A549 (cell line): Measurements from ENCODE around the gene DNAH7. TPM values are rescaled to one million over a fixed set of nuclear protein-coding genes. Genes with fewer than 3 reads are reported as not detected.

Experiments used
- CBX8 ChIP-seq: fragments of 200-600 bp; sonication (generic); IDR thresholded peaks from 2 replicates; pipeline ENCODE4 v1.6.1; 2016
- CEBPB ChIP-seq, 2 experiments: fragments of >200 bp in 1 of 2; sonication (Bioruptor Twin) in 1 of 2; formaldehyde crosslinking in 1 of 2; IDR thresholded peaks; 2 replicates each; pipeline ENCODE4 v1.6.1; 2012 to 2016
- CHD2 ChIP-seq: fragments of 150-350 bp; IDR thresholded peaks from 2 replicates; pipeline ENCODE4 v1.6.1; 2014; ENCODE audit warnings: low read length; ENCODE audit not compliant: partially characterized antibody
- E2F6 ChIP-seq: IDR thresholded peaks from 2 replicates; pipeline ENCODE4 v1.6.1; 2012; ENCODE audit warnings: low read depth, borderline replicate concordance
- EHF ChIP-seq: fragments of 250-450 bp; sonication (Bioruptor Pico); IDR thresholded peaks from 2 replicates; pipeline ENCODE4 v1.5.0; 2020; ENCODE audit warnings: mild to moderate bottlenecking
- EHMT2 ChIP-seq: fragments of 200-600 bp; sonication (generic); IDR thresholded peaks from 2 replicates; pipeline ENCODE4 v1.6.1; 2016; ENCODE audit warnings: antibody characterized with exemption, low read depth, mild to moderate bottlenecking, moderate library complexity
- EP300 ChIP-seq, 2 experiments: fragments of >200 bp; sonication (Bioruptor Twin); formaldehyde crosslinking; IDR thresholded peaks; 2 replicates in 1 of 2; 3 replicates in 1 of 2; pipeline ENCODE4 v1.6.1; 2016 to 2017
- FOSB ChIP-seq: fragments of 250-450 bp; sonication (Bioruptor Pico); IDR thresholded peaks from 2 replicates; pipeline ENCODE4 v1.5.0; 2020; ENCODE audit warnings: mild to moderate bottlenecking, moderate library complexity
- FOXS1 ChIP-seq: fragments of 250-450 bp; sonication (Bioruptor Pico); IDR thresholded peaks from 2 replicates; pipeline ENCODE4 v1.5.0; 2020; ENCODE audit warnings: mild to moderate bottlenecking, moderate library complexity
- GATA3 ChIP-seq: IDR thresholded peaks from 2 replicates; pipeline ENCODE4 v1.6.1; 2012; ENCODE audit warnings: borderline replicate concordance
- HDAC2 ChIP-seq: fragments of 200-600 bp; sonication (generic); IDR thresholded peaks from 2 replicates; pipeline ENCODE4 v1.6.1; 2016
- HEYL ChIP-seq: fragments of 250-450 bp; sonication (Bioruptor Pico); IDR thresholded peaks from 2 replicates; pipeline ENCODE4 v1.8.0; 2021; ENCODE audit warnings: mild to moderate bottlenecking, moderate library complexity
- HMGXB4 ChIP-seq: fragments of 250-450 bp; sonication (Bioruptor Pico); IDR thresholded peaks from 2 replicates; pipeline ENCODE4 v1.5.0; 2021; ENCODE audit warnings: mild to moderate bottlenecking, moderate library complexity, borderline replicate concordance
- JUNB ChIP-seq: fragments of >200 bp; sonication (Bioruptor Twin); formaldehyde crosslinking; IDR thresholded peaks from 2 replicates; pipeline ENCODE4 v1.6.1; 2016
- KDM5A ChIP-seq: fragments of 200-600 bp; sonication (generic); IDR thresholded peaks from 2 replicates; pipeline ENCODE4 v1.6.1; 2016; ENCODE audit warnings: antibody characterized with exemption, mild to moderate bottlenecking
- MAFK ChIP-seq: fragments of 450-650 bp; IDR thresholded peaks from 2 replicates; pipeline ENCODE4 v1.6.1; 2014; ENCODE audit not compliant: partially characterized antibody
- MAX ChIP-seq: IDR thresholded peaks from 2 replicates; pipeline ENCODE4 v1.6.1; 2012
- MYC ChIP-seq: IDR thresholded peaks from 2 replicates; pipeline ENCODE4 v1.6.1; 2012; ENCODE audit warnings: mild to moderate bottlenecking, inconsistent platforms, low read length, improper control_type of control experiment, borderline replicate concordance
- NPAS2 ChIP-seq: fragments of 250-450 bp; sonication (Bioruptor Pico); IDR thresholded peaks from 2 replicates; pipeline ENCODE4 v1.8.0; 2022; ENCODE audit warnings: mild to moderate bottlenecking, moderate library complexity, borderline replicate concordance
- PBX3 ChIP-seq: IDR thresholded peaks from 2 replicates; pipeline ENCODE4 v1.6.1; 2012
- PHF8 ChIP-seq: fragments of 200-600 bp; sonication (generic); IDR thresholded peaks from 2 replicates; pipeline ENCODE4 v1.6.1; 2016; ENCODE audit warnings: low read depth, mild to moderate bottlenecking, antibody characterized with exemption, moderate library complexity, borderline replicate concordance
- RAD21 ChIP-seq, 2 experiments: fragments of >200 bp in 1 of 2; sonication (Bioruptor Twin) in 1 of 2; formaldehyde crosslinking in 1 of 2; IDR thresholded peaks in 1 of 2; conservative IDR thresholded peaks in 1 of 2; 2 replicates in 1 of 2; 3 replicates in 1 of 2; pipeline ENCODE4 v1.6.1; 2012 to 2018; ENCODE audit warnings: inconsistent platforms in 1 of 2
- RFX5 ChIP-seq: fragments of 450-650 bp; IDR thresholded peaks from 2 replicates; pipeline ENCODE4 v1.7.1; 2014; ENCODE audit warnings: antibody characterized with exemption, mild to moderate bottlenecking, moderate library complexity
- TP53 ChIP-seq: fragments of 250-450 bp; sonication (Bioruptor Pico); IDR thresholded peaks from 2 replicates; pipeline ENCODE4 v1.5.0; 2021; ENCODE audit warnings: mild to moderate bottlenecking, moderate library complexity
- USF2 ChIP-seq: fragments of 450-650 bp; IDR thresholded peaks from 2 replicates; pipeline ENCODE4 v1.6.1; 2014; ENCODE audit warnings: antibody characterized with exemption
- ZFP36 ChIP-seq: fragments of 450-650 bp; IDR thresholded peaks from 2 replicates; pipeline ENCODE4 v1.6.1; 2014; ENCODE audit warnings: borderline replicate concordance; ENCODE audit not compliant: partially characterized antibody
- ZSCAN20 ChIP-seq: fragments of 250-450 bp; sonication (Bioruptor Pico); IDR thresholded peaks from 2 replicates; pipeline ENCODE4 v1.8.0; 2022; ENCODE audit warnings: mild to moderate bottlenecking, moderate library complexity
- polyA plus RNA-seq, 4 experiments: library from polyadenylated mRNA; depleted of rRNA in 3 of 4; stranded (reverse); fragments of >200 nt; fragmentation: RNase III in 1 of 4; extraction: RNeasy Plus Mini Kit Qiagen cat#74134 plus additional on column Dnase treatment in 1 of 4; gene quantifications; 2 replicates in 3 of 4; 3 replicates in 1 of 4; pipeline ENCODE4 v1.2.3, GENCODE V29; 2011 to 2017

DNAH7 gene
- polyA plus RNA-seq, 2 of the 4 experiments (the other 2 are of a cell fraction) = 0.43 to 1.5 TPM

- peak; percentile 63; the same call in 1 of the 2 replicates for TF ChIP-seq E2F6
- no peak for TF ChIP-seq GATA3
- TF ChIP-seq PHF8 = peak; percentile 70
- TF ChIP-seq RFX5 = no peak
- no peak for TF ChIP-seq TP53 (CRISPR knock-in tag)
- no peak for TF ChIP-seq FOXS1 (CRISPR knock-in tag)
- 0 out of 2 replicates have a peak, but pooled peaks have one; percentile 38 for TF ChIP-seq EHMT2
- TF ChIP-seq EHF (CRISPR knock-in tag) = no peak
- TF ChIP-seq KDM5A = no peak
- no peak for TF ChIP-seq CBX8
- TF ChIP-seq ZFP36 = no peak
- TF ChIP-seq NPAS2 (CRISPR knock-in tag) = no peak
- peak; percentile 56 to 62 for TF ChIP-seq RAD21 (conservative IDR thresholded peaks at IDR 0.05 in 1 of 2, IDR thresholded peaks at IDR 0.05 in 1 of 2)
- no peak for TF ChIP-seq MYC
- no peak for TF ChIP-seq HDAC2
- no peak for TF ChIP-seq ZSCAN20 (CRISPR knock-in tag)
- TF ChIP-seq MAFK = no peak
- TF ChIP-seq HMGXB4 = no peak
- TF ChIP-seq JUNB = no peak
- TF ChIP-seq MAX = peak; percentile 70
- TF ChIP-seq CHD2 = no peak
- TF ChIP-seq USF2 = peak; percentile 36; the same call in 1 of the 2 replicates
- no peak for TF ChIP-seq HEYL (CRISPR knock-in tag)
- TF ChIP-seq FOSB (CRISPR knock-in tag) = no peak
- no peak for TF ChIP-seq PBX3
- no peak for TF ChIP-seq CEBPB (IDR thresholded peaks at IDR 0.05)
- no peak for TF ChIP-seq EP300 (IDR thresholded peaks at IDR 0.05)
Measured at GRCh38 chr2:196068271-196069209, at the start of gene DNAH7 (continued).
